SK-N-SH (cell line): ENCODE data around the gene TRPC4AP. TPM values are rescaled to one million over a fixed set of nuclear protein-coding genes. Genes with fewer than 3 reads are reported as not detected.

ENCODE experiments used
- CTCF ChIA-PET: fragments of 300-600, 350-600 bp; formaldehyde crosslinking; extraction: SDS; loops from one replicate; lab custom pipeline; 2021; lab: Yijun Ruan, JAX
- POLR2A ChIA-PET: fragments of 350-600 bp; sonication (Branson Sonifier 250); formaldehyde crosslinking; extraction: SDS; loops from one replicate; lab custom pipeline; 2020; ENCODE audit warnings: antibody characterized with exemption, inconsistent platforms; lab: Yijun Ruan, JAX
- DNase-seq: peaks from one replicate; pipeline ENCODE4 v3.0.0; 2012
- H2AFZ ChIP-seq: fragments of 200-600 bp; sonication (generic); 2 replicates; pipeline ENCODE4 v1.8.1; 2016; ENCODE audit warnings: antibody characterized with exemption, mild to moderate bottlenecking, low read depth
- H3F3A ChIP-seq: fragments of 200-600 bp; sonication (generic); replicated peaks from 2 replicates; pipeline ENCODE3; 2016; ENCODE audit warnings: antibody characterized with exemption, mild to moderate bottlenecking; ENCODE audit not compliant: insufficient read depth
- H3K27ac ChIP-seq, 2 experiments: fragments of 200-500 bp in 1 of 2; fragments of 200-600 bp in 1 of 2; sonication (Bioruptor generic) in 1 of 2; sonication (generic), shearing (Covaris generic) in 1 of 2; 2 replicates each; pipeline versions ENCODE4 v1.5.1 to v1.6.1; 2014 to 2016; ENCODE audit warnings: low read depth in 2 of 2, inconsistent platforms in 1 of 2, low read length in 1 of 2, mild to moderate bottlenecking in 1 of 2, mixed read lengths in 1 of 2
- H3K27me3 ChIP-seq: fragments of 200-600 bp; sonication (generic), shearing (Covaris generic); 2 replicates; pipeline ENCODE4 v1.6.1; 2016; ENCODE audit warnings: mixed run types; ENCODE audit not compliant: insufficient read depth
- H3K36me3 ChIP-seq, 2 experiments: fragments of 200-500 bp in 1 of 2; fragments of 200-600 bp in 1 of 2; sonication (Bioruptor generic) in 1 of 2; sonication (generic) in 1 of 2; replicated peaks in 1 of 2; 2 replicates each; pipeline versions ENCODE3 to v1.5.1; 2014 to 2016; ENCODE audit warnings: low read length in 1 of 2, mild to moderate bottlenecking in 1 of 2; ENCODE audit not compliant: insufficient read depth in 2 of 2, control insufficient read depth in 1 of 2
- H3K4me1 ChIP-seq, 2 experiments: fragments of 200-500 bp in 1 of 2; fragments of 200-600 bp in 1 of 2; sonication (Bioruptor generic) in 1 of 2; sonication (generic), shearing (Covaris generic) in 1 of 2; 2 replicates each; pipeline versions ENCODE4 v1.5.1 to v1.6.1; 2014 to 2016; ENCODE audit warnings: low read depth in 1 of 2, low read length in 1 of 2, mixed run types in 1 of 2; ENCODE audit not compliant: insufficient read depth in 2 of 2, control insufficient read depth in 1 of 2
- H3K4me2 ChIP-seq: fragments of 200-600 bp; sonication (generic), shearing (Covaris generic); 2 replicates; pipeline ENCODE4 v1.6.1; 2017; ENCODE audit warnings: mixed run types
- H3K4me3 ChIP-seq, 2 experiments: fragments of 200-500 bp in 1 of 2; fragments of 200-600 bp in 1 of 2; sonication (Bioruptor generic) in 1 of 2; sonication (generic), shearing (Covaris generic) in 1 of 2; 2 replicates each; pipeline versions ENCODE4 v1.5.1 to v1.8.1; 2014 to 2016; ENCODE audit warnings: low read depth in 2 of 2, inconsistent platforms in 1 of 2, low read length in 1 of 2, mild to moderate bottlenecking in 1 of 2, mixed read lengths in 1 of 2, moderate library complexity in 1 of 2
- H3K79me2 ChIP-seq: fragments of 200-600 bp; sonication (generic); 2 replicates; pipeline ENCODE4 v1.8.1; 2017; ENCODE audit warnings: mild to moderate bottlenecking; ENCODE audit not compliant: insufficient read depth
- H3K9ac ChIP-seq: fragments of 200-600 bp; sonication (generic); 2 replicates; pipeline ENCODE4 v1.6.1; 2017; ENCODE audit warnings: mixed run types
- H3K9me2 ChIP-seq: fragments of 200-600 bp; sonication (generic); 2 replicates; pipeline ENCODE4 v1.6.1; 2017; ENCODE audit warnings: mixed run types
- H3K9me3 ChIP-seq: fragments of 200-600 bp; sonication (generic); 2 replicates; pipeline ENCODE4 v1.6.1; 2017; ENCODE audit warnings: mixed run types, mild to moderate bottlenecking, moderate library complexity
- H4K20me1 ChIP-seq: fragments of 200-600 bp; sonication (generic); 2 replicates; pipeline ENCODE4 v1.6.1; 2017; ENCODE audit warnings: mild to moderate bottlenecking, mixed run types; ENCODE audit not compliant: insufficient read depth
- ELF1 ChIP-seq: IDR thresholded peaks from 2 replicates; pipeline ENCODE4 v1.4.0; 2012
- EZH2phosphoT487 ChIP-seq: fragments of 200-600 bp; sonication (generic); IDR thresholded peaks from 2 replicates; pipeline ENCODE4 v1.6.1; 2017; ENCODE audit warnings: low read depth, mixed run types, mild to moderate bottlenecking, antibody characterized with exemption, moderate library complexity, borderline replicate concordance
- FOXM1 ChIP-seq: IDR thresholded peaks from 2 replicates; pipeline ENCODE4 v1.4.0; 2012; ENCODE audit warnings: low read depth, mild to moderate bottlenecking
- GABPA ChIP-seq: IDR thresholded peaks from 2 replicates; pipeline ENCODE4 v1.4.0; 2012; ENCODE audit warnings: low read depth, mild to moderate bottlenecking
- GATA2 ChIP-seq: sonication (generic); formaldehyde crosslinking; IDR thresholded peaks from 2 replicates; pipeline ENCODE4 v1.5.0; 2020; ENCODE audit warnings: mild to moderate bottlenecking, missing genetic modification reagents
- RAD21 ChIP-seq: IDR thresholded peaks from 2 replicates; pipeline ENCODE4 v1.6.1; 2012; ENCODE audit warnings: mild to moderate bottlenecking, low read length
- RCOR1 ChIP-seq: fragments of 150-350 bp; IDR thresholded peaks from 2 replicates; pipeline ENCODE4 v1.6.1; 2017; ENCODE audit warnings: antibody characterized with exemption, low read length
- SIN3A ChIP-seq: IDR thresholded peaks from 2 replicates; pipeline ENCODE4 v1.6.1; 2012; ENCODE audit warnings: low read depth, mild to moderate bottlenecking, low read length, moderate library complexity, borderline replicate concordance
- SMC3 ChIP-seq: IDR thresholded peaks from 2 replicates; pipeline ENCODE4 v1.6.1; 2012; ENCODE audit warnings: low read depth, low read length, improper control_type of control experiment
- TAF1 ChIP-seq: IDR thresholded peaks from 2 replicates; pipeline ENCODE4 v1.6.1; 2012; ENCODE audit warnings: low read depth, mild to moderate bottlenecking, low read length, moderate library complexity, borderline replicate concordance
- TEAD4 ChIP-seq: IDR thresholded peaks from 2 replicates; pipeline ENCODE4 v1.4.0; 2012; ENCODE audit warnings: mild to moderate bottlenecking, borderline replicate concordance; ENCODE audit not compliant: insufficient read depth
- USF1 ChIP-seq: IDR thresholded peaks from 2 replicates; pipeline ENCODE4 v1.4.0; 2012; ENCODE audit warnings: low read depth, borderline replicate concordance
- WGBS: methylation state at CpG from one replicate; pipeline ENCODE4 v1.1.6; 2017; ENCODE audit warnings: low lambda C conversion rate; 5-methylcytosine and 5-hydroxymethylcytosine counted together
- polyA plus RNA-seq, 3 experiments: library from polyadenylated mRNA; depleted of rRNA; stranded (reverse); fragments of >200 nt; gene quantifications; 2 replicates each; pipeline ENCODE4 v1.2.3, GENCODE V29; 2012
- TF ChIP-seq, protein P1 (sequence below): IDR thresholded peaks from 2 replicates; pipeline ENCODE4 v1.4.0; 2012; ENCODE audit warnings: low read depth, borderline replicate concordance

The TRPC4AP gene
- polyA plus RNA-seq, 1 of the 3 experiments (the other 2 are of a cell fraction): 57.4 TPM

DNA sequence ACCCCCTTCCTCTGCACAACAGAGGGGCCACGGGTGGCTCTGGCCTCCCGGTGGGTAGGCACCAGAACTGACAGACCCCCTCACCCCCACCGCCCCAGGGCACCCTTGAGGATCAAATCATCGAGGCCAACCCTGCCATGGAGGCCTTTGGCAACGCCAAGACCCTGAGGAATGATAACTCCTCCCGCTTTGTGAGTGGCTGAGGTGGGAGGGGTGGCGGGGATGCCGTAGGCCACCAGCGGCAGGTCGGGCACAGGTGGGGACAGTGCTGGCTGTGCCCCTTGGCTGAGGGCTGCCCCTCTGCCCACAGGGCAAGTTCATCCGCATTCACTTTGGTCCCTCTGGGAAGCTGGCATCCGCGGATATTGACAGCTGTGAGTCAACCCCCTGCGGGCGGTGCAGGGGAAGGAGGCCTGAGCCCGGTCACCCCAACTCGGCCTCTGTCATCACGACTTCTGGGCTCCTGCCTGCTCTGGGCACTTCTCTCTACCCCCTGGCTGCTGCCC lies 107.8 kb downstream of the TRPC4AP start (continued):
- TF ChIP-seq FOXM1: no peak
- TF ChIP-seq USF1: no peak
- no peak for TF ChIP-seq GABPA
- no peak for TF ChIP-seq TAF1
- TF ChIP-seq, all 33 proteins: peak for 0

DNA sequence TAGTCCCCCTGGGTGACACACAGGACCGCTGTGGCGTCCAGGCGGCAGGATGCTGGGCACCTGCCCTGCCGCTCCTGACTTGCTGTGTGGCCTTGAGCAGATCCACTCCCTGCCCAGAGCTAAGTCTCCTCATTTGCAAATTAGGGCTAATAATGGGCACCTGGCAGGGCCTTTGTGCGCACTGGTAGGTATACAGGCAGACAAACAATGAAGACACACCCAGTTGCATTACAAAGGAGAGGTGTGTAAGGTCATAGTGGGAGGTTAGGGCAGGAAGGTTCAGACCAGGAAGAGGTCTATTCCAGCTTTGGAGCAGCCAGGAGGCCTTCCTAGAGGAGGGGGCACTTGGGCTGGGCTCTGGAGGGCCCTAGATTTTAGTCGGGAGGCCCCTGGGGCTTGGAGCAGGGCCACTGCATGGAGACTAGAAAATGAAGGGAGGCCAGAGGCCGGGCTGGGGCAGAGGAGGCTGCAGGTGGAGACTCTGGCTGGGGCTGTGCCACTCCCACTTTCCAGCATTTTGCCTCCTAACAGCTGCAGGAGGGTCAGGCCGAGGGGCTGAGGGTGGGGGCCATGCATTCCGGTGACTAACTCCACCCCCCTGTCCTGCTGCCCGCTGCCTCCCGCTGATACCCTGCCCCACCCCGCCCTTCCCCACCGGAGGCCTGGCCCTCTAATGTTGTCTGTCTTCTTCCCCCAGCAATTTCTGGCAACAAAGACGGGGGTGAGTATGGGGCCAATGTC lies 108.4 kb downstream of the TRPC4AP start:
- H3K4me1 ChIP-seq: peaks cover 0 to 7% of the 10 kb centered on the region in 2 experiments; a peak in 1 of 4 replicates
- no peak for DNase-seq

More for the DNA sequence above, 108.4 kb downstream of the TRPC4AP start:
- H4K20me1 ChIP-seq: no peaks in the 10 kb centered on the region
- ChIA-PET CTCF (interaction anchor here (1.5 kb wide), 1 partner anchor 18 kb away, joined by 3 read pairs; no protein-coding TSS in a partner anchor), POLR2A (interaction anchor here (1.4 kb wide), 1 partner anchor 10 kb away, joined by 3 read pairs; no protein-coding TSS in a partner anchor)
- H3K36me3 ChIP-seq: no peaks in the 10 kb centered on the region
- H3K27ac ChIP-seq: no peak overlapping the region
- no peaks in the 10 kb centered on the region for H3F3A ChIP-seq
- no peak overlapping the region for H3K4me3 ChIP-seq
- no peaks in the 10 kb centered on the region for H3K27me3 ChIP-seq
- no peak overlapping the region for H3K4me2 ChIP-seq
- no peak overlapping the region for H3K9ac ChIP-seq
- H3K9me2 ChIP-seq: no peaks in the 10 kb centered on the region
- no peaks in the 10 kb centered on the region for H3K9me3 ChIP-seq
- 79% methylated on average over 10 of the region's 14 CpGs for WGBS
- no peak overlapping the region for H2AFZ ChIP-seq
- H3K79me2 ChIP-seq: no peaks in the 10 kb centered on the region
- no peak for TF ChIP-seq TAF1
- TF ChIP-seq, protein P1, sequence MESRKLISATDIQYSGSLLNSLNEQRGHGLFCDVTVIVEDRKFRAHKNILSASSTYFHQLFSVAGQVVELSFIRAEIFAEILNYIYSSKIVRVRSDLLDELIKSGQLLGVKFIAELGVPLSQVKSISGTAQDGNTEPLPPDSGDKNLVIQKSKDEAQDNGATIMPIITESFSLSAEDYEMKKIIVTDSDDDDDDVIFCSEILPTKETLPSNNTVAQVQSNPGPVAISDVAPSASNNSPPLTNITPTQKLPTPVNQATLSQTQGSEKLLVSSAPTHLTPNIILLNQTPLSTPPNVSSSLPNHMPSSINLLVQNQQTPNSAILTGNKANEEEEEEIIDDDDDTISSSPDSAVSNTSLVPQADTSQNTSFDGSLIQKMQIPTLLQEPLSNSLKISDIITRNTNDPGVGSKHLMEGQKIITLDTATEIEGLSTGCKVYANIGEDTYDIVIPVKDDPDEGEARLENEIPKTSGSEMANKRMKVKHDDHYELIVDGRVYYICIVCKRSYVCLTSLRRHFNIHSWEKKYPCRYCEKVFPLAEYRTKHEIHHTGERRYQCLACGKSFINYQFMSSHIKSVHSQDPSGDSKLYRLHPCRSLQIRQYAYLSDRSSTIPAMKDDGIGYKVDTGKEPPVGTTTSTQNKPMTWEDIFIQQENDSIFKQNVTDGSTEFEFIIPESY: no peak
- no peak for TF ChIP-seq ELF1
- TF ChIP-seq SIN3A: no peak
- no peak for TF ChIP-seq GABPA
- TF ChIP-seq RAD21: no peak
- TF ChIP-seq GATA2 (CRISPR knock-in tag): no peak
- TF ChIP-seq EZH2phosphoT487: no peak
- TF ChIP-seq SMC3: no peak
- no peak for TF ChIP-seq RCOR1
- TF ChIP-seq TEAD4: no peak
